Chondrocyte (in vitro differentiated cells): Measurements from ENCODE around the gene CTNNA2. TPM values are rescaled to one million over a fixed set of nuclear protein-coding genes. Genes with fewer than 3 reads are reported as not detected.

Experiments
- DNase-seq: peaks from one replicate; pipeline ENCODE4 v3.0.0; 2021; ENCODE audit warnings: mixed read lengths, low spot score
- H3K27ac Mint-ChIP-seq: one replicate; pipeline ENCODE4 v1.8.0; 2021; ENCODE audit warnings: mild to moderate bottlenecking, moderate library complexity, mixed read lengths; ENCODE audit not compliant: unreplicated experiment
- H3K27me3 Mint-ChIP-seq: 2 replicates; pipeline ENCODE4 v1.8.0; 2021; ENCODE audit warnings: low read depth, mixed read lengths
- H3K36me3 Mint-ChIP-seq: 2 replicates; pipeline ENCODE4 v1.8.0; 2021; ENCODE audit warnings: low read depth, mixed read lengths
- H3K4me1 Mint-ChIP-seq: 2 replicates; pipeline ENCODE4 v1.8.0; 2021; ENCODE audit warnings: low read depth, mild to moderate bottlenecking, mixed read lengths
- H3K4me3 Mint-ChIP-seq: one replicate; pipeline ENCODE4 v1.8.0; 2021; ENCODE audit warnings: mild to moderate bottlenecking, moderate library complexity, mixed read lengths; ENCODE audit not compliant: unreplicated experiment
- H3K9me3 Mint-ChIP-seq: 2 replicates; pipeline ENCODE4 v1.8.0; 2021; ENCODE audit warnings: low read depth, mixed read lengths
- total RNA-seq: library from RNA; stranded (reverse); gene quantifications from 3 replicates; pipeline ENCODE4 v1.2.1, GENCODE V29; 2021
- TF ChIP-seq, protein P1 (sequence below): fragments of 200-600 bp; sonication (generic); IDR thresholded peaks from 2 replicates; pipeline ENCODE4 v1.5.0; 2021; ENCODE audit warnings: antibody characterized with exemption, mild to moderate bottlenecking, moderate library complexity

CTNNA2 gene
- total RNA-seq, 1 donor from 2014 or later, result not detected

DNA sequence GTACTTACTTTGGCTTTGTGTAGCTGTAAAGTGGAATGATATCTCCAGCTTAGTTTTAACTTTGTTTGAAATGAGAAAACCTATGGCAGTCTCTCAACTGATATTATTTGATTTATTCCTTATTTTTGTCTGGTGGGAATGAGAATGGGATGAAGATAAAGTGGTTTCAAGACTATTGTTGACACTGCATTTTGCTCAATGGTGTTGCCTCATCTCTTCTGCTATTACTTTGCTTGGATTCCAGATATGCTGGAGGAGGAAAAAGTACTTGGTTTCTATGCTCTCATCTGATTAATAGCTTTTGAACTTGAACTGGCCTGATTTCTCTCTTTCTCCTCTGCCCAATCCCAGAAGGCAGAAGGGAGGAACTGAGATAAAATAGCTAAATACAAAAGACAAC is 198.2 kb downstream of the CTNNA2 start:
- TF ChIP-seq, protein P1, sequence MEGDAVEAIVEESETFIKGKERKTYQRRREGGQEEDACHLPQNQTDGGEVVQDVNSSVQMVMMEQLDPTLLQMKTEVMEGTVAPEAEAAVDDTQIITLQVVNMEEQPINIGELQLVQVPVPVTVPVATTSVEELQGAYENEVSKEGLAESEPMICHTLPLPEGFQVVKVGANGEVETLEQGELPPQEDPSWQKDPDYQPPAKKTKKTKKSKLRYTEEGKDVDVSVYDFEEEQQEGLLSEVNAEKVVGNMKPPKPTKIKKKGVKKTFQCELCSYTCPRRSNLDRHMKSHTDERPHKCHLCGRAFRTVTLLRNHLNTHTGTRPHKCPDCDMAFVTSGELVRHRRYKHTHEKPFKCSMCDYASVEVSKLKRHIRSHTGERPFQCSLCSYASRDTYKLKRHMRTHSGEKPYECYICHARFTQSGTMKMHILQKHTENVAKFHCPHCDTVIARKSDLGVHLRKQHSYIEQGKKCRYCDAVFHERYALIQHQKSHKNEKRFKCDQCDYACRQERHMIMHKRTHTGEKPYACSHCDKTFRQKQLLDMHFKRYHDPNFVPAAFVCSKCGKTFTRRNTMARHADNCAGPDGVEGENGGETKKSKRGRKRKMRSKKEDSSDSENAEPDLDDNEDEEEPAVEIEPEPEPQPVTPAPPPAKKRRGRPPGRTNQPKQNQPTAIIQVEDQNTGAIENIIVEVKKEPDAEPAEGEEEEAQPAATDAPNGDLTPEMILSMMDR, result no peak
- Mint-ChIP-seq H3K4me3 (no peak overlapping the region), H3K27me3 (no peaks in the 10 kb centered on the region), H3K4me1 (peaks cover 21% of the 10 kb centered on the region), H3K27ac (no peak overlapping the region), H3K9me3 (no peaks in the 10 kb centered on the region), H3K36me3 (no peaks in the 10 kb centered on the region)
- DNase-seq, result no peak

DNA sequence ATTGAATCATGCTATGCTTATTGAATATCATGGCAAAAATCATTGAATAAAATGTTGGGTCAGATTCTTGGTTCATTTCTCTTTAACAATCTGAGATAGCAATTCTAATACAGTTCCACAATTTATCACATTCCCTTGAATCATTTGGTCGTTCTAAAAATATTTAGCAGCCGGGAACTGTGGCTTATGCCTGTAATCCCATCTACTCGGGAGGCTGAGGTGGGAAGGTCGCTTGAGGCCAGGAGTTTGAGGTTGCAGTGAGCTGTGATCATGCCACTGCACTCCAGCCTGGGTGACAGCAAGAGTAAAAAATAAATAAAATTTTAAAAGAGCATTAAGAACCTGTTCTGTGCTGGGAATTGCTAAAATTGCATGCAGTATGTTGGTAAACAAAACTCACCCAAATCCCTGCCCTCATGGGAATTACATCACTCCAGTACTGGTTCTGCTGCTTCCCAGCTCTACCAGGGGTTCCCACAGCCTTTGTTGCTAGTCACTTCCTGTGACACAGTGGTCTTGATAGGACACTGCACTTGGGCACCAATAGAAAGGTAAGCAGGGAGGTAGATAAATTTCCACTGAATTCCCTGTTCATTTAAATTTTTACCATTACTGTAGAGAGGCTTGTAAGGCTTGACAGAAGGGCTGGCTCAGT is 200.4 kb downstream of the CTNNA2 start:
- H3K4me3 Mint-ChIP-seq, result no peak overlapping the region
- TF ChIP-seq, protein P1, result no peak
- H3K9me3 Mint-ChIP-seq, result no peaks in the 10 kb centered on the region
- no peak for DNase-seq
- peaks cover 40% of the 10 kb centered on the region for H3K4me1 Mint-ChIP-seq
- H3K27ac Mint-ChIP-seq, result no peak overlapping the region
- H3K27me3 Mint-ChIP-seq, result no peaks in the 10 kb centered on the region
- H3K36me3 Mint-ChIP-seq, result no peaks in the 10 kb centered on the region

DNA sequence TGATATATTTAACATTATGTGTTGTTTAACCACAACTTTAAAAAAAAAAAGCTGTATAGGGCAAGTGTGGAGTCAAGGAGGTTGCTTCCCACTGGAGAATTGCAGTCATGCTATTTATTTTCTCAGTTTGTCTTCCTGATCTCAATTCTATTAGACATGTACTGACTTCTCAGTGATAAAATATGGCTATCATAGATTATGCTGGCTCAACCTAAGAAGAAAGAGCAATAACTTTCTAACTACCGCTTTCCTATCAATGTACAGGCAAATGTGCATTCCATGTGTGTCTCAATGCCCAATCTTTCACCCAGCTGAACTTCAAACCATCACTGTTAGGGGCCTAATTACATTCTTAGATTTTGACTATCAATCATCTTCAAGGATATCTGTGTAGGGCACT is 201.4 kb downstream of the CTNNA2 start:
- peaks cover 40% of the 10 kb centered on the region for H3K4me1 Mint-ChIP-seq
- no peak overlapping the region for H3K27ac Mint-ChIP-seq
- H3K36me3 Mint-ChIP-seq, result no peaks in the 10 kb centered on the region
- H3K27me3 Mint-ChIP-seq, result no peaks in the 10 kb centered on the region
- peaks cover 2% of the 10 kb centered on the region for H3K9me3 Mint-ChIP-seq
- TF ChIP-seq, protein P1, result no peak
- DNase-seq, result no peak
- H3K4me3 Mint-ChIP-seq, result no peak overlapping the region

DNA sequence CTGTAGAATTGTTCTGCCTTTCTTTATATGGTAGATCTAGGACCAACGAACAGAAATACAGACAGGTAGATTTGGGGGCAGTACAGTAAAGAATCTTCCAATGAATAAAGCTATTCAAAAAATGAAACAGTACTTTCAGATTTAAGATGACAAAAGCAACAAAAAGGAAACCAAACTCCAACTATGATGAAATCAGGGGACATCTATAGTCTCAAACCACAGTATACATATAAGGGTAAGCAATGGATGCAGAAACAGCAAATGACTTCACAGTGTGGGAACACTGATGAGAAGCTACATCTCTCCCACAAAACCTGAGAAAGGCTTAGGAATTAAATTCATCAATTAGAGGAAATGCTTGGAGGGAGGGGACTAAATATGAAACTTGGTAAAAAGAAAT is 202.5 kb downstream of the CTNNA2 start:
- H3K36me3 Mint-ChIP-seq, result peaks cover 2% of the 10 kb centered on the region

DNA sequence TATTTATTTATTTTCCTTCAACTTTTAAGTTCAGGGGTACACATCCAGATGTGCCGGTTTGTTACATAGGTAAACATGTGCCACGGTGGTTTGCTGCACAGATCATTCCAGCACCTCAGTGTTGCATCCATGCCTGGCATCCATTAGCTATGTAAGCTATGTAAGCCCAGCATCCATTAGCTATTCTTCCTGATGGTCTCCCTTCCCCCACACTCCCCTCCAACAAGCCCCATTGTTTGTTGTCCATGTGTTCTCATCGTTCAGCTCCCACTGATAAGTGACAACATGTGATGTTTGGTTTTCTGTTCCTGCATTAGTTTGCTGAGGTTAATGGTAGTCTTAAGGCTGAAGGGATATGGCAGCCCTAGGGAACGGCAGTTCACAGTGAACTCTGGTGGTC is 203.4 kb downstream of the CTNNA2 start:
- Mint-ChIP-seq H3K4me3 (no peak overlapping the region), H3K9me3 (peaks cover 7% of the 10 kb centered on the region), H3K27me3 (no peaks in the 10 kb centered on the region), H3K4me1 (peaks cover 29% of the 10 kb centered on the region), H3K36me3 (peaks cover 2% of the 10 kb centered on the region), H3K27ac (peak overlapping the region; percentile 87)
- TF ChIP-seq, protein P1, result no peak
- no peak for DNase-seq

More for the DNA sequence above, 202.5 kb downstream of the CTNNA2 start:
- Mint-ChIP-seq H3K4me1 (peaks cover 38% of the 10 kb centered on the region), H3K27me3 (no peaks in the 10 kb centered on the region), H3K4me3 (no peak overlapping the region), H3K27ac (peak overlapping the region; percentile 42), H3K9me3 (peaks cover 7% of the 10 kb centered on the region)
- no peak for DNase-seq
- TF ChIP-seq, protein P1, result no peak
